Natural killer cell (primary cell): Measurements from ENCODE around the gene SF3B2. TPM values are rescaled to one million over a fixed set of nuclear protein-coding genes. Genes with fewer than 3 reads are reported as not detected.

ENCODE experiments used
- ATAC-seq, 3 donors: fragments of 150-1000 bp in 2 of 3; fragments of 200-7000 bp in 1 of 3; cut with Tn5 transposase; 1 replicate in 1 of 3; 2 replicates in 2 of 3; pipeline ENCODE4 v1.10.0; 2021; ENCODE audit warnings: mild to moderate bottlenecking in 2 of 3, moderate library complexity in 2 of 3
- DNase-seq, 2 donors: peaks; one replicate each; pipeline versions ENCODE4 v3.0.0 to v3.0.0-alpha.2; 2013 to 2021; ENCODE audit warnings: mixed read lengths in 1 of 2
- H3K27ac ChIP-seq: one replicate; pipeline ENCODE4 v1.5.1; 2013; ENCODE audit warnings: mild to moderate bottlenecking, low read length
- H3K27me3 ChIP-seq: one replicate; pipeline ENCODE4 v1.6.1; 2013; ENCODE audit warnings: low read length; ENCODE audit not compliant: control insufficient read depth, insufficient read depth
- H3K36me3 ChIP-seq: one replicate; pipeline ENCODE4 v1.6.1; 2013; ENCODE audit warnings: low read length; ENCODE audit not compliant: control insufficient read depth, insufficient read depth
- H3K4me1 ChIP-seq: one replicate; pipeline ENCODE4 v1.6.1; 2013; ENCODE audit warnings: low read length; ENCODE audit not compliant: control insufficient read depth, insufficient read depth
- H3K4me3 ChIP-seq: one replicate; pipeline ENCODE4 v1.5.1; 2013; ENCODE audit warnings: low read length
- H3K9me3 ChIP-seq: one replicate; pipeline ENCODE4 v1.6.1; 2013; ENCODE audit warnings: low read length; ENCODE audit not compliant: control insufficient read depth, insufficient read depth
- H3K27ac Mint-ChIP-seq, 2 donors: one replicate each; pipeline ENCODE4 v1.8.0; 2022; ENCODE audit warnings: mild to moderate bottlenecking in 2 of 2, mixed read lengths in 2 of 2, moderate library complexity in 1 of 2
- H3K27me3 Mint-ChIP-seq, 2 donors: one replicate each; pipeline ENCODE4 v1.8.0; 2022; ENCODE audit warnings: low read depth in 2 of 2, mixed read lengths in 2 of 2
- H3K36me3 Mint-ChIP-seq: one replicate; pipeline ENCODE4 v1.8.0; 2022; ENCODE audit warnings: mixed read lengths
- H3K4me1 Mint-ChIP-seq, 2 donors: one replicate each; pipeline ENCODE4 v1.8.0; 2022; ENCODE audit warnings: mixed read lengths in 2 of 2
- H3K4me3 Mint-ChIP-seq: one replicate; pipeline ENCODE4 v1.8.0; 2022; ENCODE audit warnings: mild to moderate bottlenecking, moderate library complexity, mixed read lengths
- H3K9me3 Mint-ChIP-seq, 2 donors: one replicate each; pipeline ENCODE4 v1.8.0; 2022; ENCODE audit warnings: mixed read lengths in 2 of 2
- CTCF ChIP-seq: fragments of 200-600 bp; IDR thresholded peaks from one replicate; pipeline ENCODE4 v1.8.0; 2022; ENCODE audit warnings: antibody characterized with exemption
- WGBS: methylation state at CpG from one replicate; pipeline ENCODE4 v1.1.7; 2013; ENCODE audit warnings: missing lambda C conversion rate; ENCODE audit not compliant: insufficient coverage; 5-methylcytosine and 5-hydroxymethylcytosine counted together
- intact Hi-C: fragments of 100-400 bp; cut with micrococcal nuclease; formaldehyde crosslinking; loops from one replicate; pipeline ENCODE4 v1.14.2; 2022
- total RNA-seq, 4 donors: library from RNA; stranded (reverse); fragments of 120-200 nt in 1 of 4; gene quantifications; one replicate each; pipeline versions ENCODE4 v1.2.3 to v1.2.4, GENCODE V29; 2013 to 2022

Gene SF3B2
- total RNA-seq, 3 donors from 2014 or later (not counting 1 experiment from before 2014, with no cell fraction given): 249 to 269 (median 253) TPM

- Histone ChIP-seq H3K9me3 (no peaks in the 10 kb centered on the region), H3K4me3 (no peak overlapping the region), H3K4me1 (peaks cover 23% of the 10 kb centered on the region), H3K27me3 (peaks cover 3% of the 10 kb centered on the region), H3K36me3 (peaks cover 15% of the 10 kb centered on the region), H3K27ac (no peak overlapping the region)
- no peaks in the 10 kb centered on the region for H3K36me3 Mint-ChIP-seq
- H3K27me3 Mint-ChIP-seq: peaks cover 0 to 11% of the 10 kb centered on the region in 2 donors
- DNase-seq: no peak
- WGBS: 100% methylated on average over 4 of the region's 5 CpGs
- TF ChIP-seq CTCF: no peak
- no peaks in the 10 kb centered on the region for H3K9me3 Mint-ChIP-seq
- peak overlapping the region; percentile 89 for H3K4me3 Mint-ChIP-seq
- peak overlapping the region; percentile 98 for H3K27ac Mint-ChIP-seq
- no peak for ATAC-seq
- peaks cover 27 to 34% of the 10 kb centered on the region in 2 donors for H3K4me1 Mint-ChIP-seq
- intact Hi-C loops: no loop called here
Measured at GRCh38 chr11:66050581-66051231, 1.5 kb upstream of the SF3B2 start.

DNA sequence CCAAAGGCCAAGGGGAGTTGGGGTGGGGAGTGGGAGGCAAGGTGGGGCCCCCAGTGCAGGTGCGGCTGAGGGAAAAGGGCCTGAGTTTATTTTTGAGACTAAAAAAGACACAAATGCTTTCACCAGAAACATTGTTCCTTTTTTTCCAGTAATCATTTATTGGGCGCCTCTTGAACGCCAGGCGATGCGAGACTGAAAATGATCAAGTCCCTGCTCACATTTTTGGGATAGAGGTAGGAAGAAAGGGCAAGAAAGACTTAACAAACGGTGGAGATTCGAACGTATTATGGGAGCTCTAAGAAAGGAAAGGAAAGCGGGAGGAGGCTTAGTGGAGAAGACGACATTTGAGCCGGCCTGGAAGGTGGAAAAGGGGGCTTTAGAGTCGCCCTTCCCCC is 796 bp upstream of the SF3B2 start:
- no peak for TF ChIP-seq CTCF
- peak overlapping the region; percentile 89 for H3K4me3 Mint-ChIP-seq
- Histone ChIP-seq H3K4me3 (peak overlapping the region; percentile 97), H3K27me3 (peaks cover 3% of the 10 kb centered on the region), H3K27ac (peak overlapping the region; percentile 69), H3K9me3 (no peaks in the 10 kb centered on the region), H3K4me1 (peaks cover 23% of the 10 kb centered on the region), H3K36me3 (peaks cover 19% of the 10 kb centered on the region)
- intact Hi-C loops: no loop called here
- 50% methylated on average over 11 of the region's 12 CpGs for WGBS
- no peak for DNase-seq
- no peak for ATAC-seq
- H3K4me1 Mint-ChIP-seq: peaks cover 27 to 34% of the 10 kb centered on the region in 2 donors
- peak overlapping the region; percentile 98 for H3K27ac Mint-ChIP-seq
- H3K36me3 Mint-ChIP-seq: no peaks in the 10 kb centered on the region
- H3K9me3 Mint-ChIP-seq: no peaks in the 10 kb centered on the region
- peaks cover 0 to 11% of the 10 kb centered on the region in 2 donors for H3K27me3 Mint-ChIP-seq

DNA sequence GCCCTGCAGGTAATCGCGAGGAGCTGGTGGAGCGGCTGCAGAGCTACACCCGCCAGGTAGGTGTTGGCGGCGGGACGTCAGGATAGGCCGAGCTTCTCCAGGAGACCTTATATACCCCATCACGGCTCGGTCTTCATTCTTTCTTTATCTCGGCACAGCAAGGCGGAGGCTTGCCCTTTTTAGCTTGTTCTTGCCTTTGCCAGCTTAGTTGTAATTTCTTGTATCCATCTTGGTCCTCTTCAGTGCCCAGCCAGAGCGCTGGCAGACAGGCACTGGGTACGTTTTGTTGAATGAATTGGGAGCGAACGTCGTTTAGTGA is 459 bp downstream of the SF3B2 start:
- Mint-ChIP-seq H3K27me3 (peaks cover 0 to 11% of the 10 kb centered on the region in 2 donors), H3K4me1 (peaks cover 27 to 34% of the 10 kb centered on the region in 2 donors), H3K27ac (peak overlapping the region; percentile 98), H3K9me3 (no peaks in the 10 kb centered on the region), H3K4me3 (peak overlapping the region; percentile 100), H3K36me3 (no peaks in the 10 kb centered on the region)
- peak in 1 of 3 donors; percentile 0 for ATAC-seq
- H3K27me3 ChIP-seq: peaks cover under 1% of the 10 kb centered on the region
- H3K36me3 ChIP-seq: peaks cover 30% of the 10 kb centered on the region
- H3K27ac ChIP-seq: peak overlapping the region; percentile 69
- 2% methylated on average over 17 of the region's 17 CpGs for WGBS
- no peaks in the 10 kb centered on the region for H3K9me3 ChIP-seq
- intact Hi-C loops: loop anchor here (1.0 kb wide), 1 partner anchor 18 kb away; the partner anchor contains the start of gene PACS1
- peak overlapping the region; percentile 97 for H3K4me3 ChIP-seq
- no peak for DNase-seq
- peaks cover 23% of the 10 kb centered on the region for H3K4me1 ChIP-seq
- TF ChIP-seq CTCF: no peak

DNA sequence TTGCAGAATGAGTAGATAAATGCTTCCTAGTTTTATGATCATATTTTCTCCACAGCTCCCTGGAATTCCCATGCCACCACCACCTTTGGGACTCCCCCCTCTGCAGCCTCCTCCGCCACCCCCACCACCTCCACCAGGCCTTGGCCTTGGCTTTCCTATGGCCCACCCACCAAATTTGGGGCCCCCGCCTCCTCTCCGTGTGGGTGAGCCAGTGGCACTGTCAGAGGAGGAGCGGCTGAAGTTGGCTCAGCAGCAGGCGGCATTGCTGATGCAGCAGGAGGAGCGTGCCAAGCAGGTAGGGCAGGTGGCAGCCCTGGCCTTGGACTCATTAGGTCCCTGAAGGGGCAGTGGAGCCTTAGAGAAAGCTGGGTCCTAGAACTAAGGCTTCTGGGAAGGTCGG is 2.9 kb downstream of the SF3B2 start:
- intact Hi-C loops: no loop called here
- H3K27ac ChIP-seq: no peak overlapping the region
- no peaks in the 10 kb centered on the region for H3K9me3 ChIP-seq
- H3K36me3 Mint-ChIP-seq: peaks cover 4% of the 10 kb centered on the region
- no peaks in the 10 kb centered on the region for H3K9me3 Mint-ChIP-seq
- no peak overlapping the region for H3K27ac Mint-ChIP-seq
- H3K27me3 ChIP-seq: no peaks in the 10 kb centered on the region
- no peak overlapping the region for H3K4me3 ChIP-seq
- no peak overlapping the region for H3K4me3 Mint-ChIP-seq
- ATAC-seq (no peak), DNase-seq (no peak)
- no peaks in the 10 kb centered on the region for H3K27me3 Mint-ChIP-seq
- TF ChIP-seq CTCF: no peak
- 95% methylated on average over 7 of the region's 7 CpGs for WGBS
- H3K4me1 Mint-ChIP-seq: peaks cover 27 to 42% of the 10 kb centered on the region in 2 donors
- H3K4me1 ChIP-seq: peaks cover 23% of the 10 kb centered on the region
- H3K36me3 ChIP-seq: peaks cover 53% of the 10 kb centered on the region
